A673 (cell line): Measurements from ENCODE around the gene SGPP1. TPM values are rescaled to one million over a fixed set of nuclear protein-coding genes. Genes with fewer than 3 reads are reported as not detected.

Experiments
- BruUV-seq: library from RNA; stranded (reverse); fragments of 400-500 nt; replicated peaks from 2 replicates; lab custom pipeline; 2021; lab: Mats Ljungman, UMichigan
- CTCF ChIA-PET: fragments of 300-600 bp; sonication (Branson Sonifier 250); formaldehyde crosslinking; loops from one replicate; lab custom pipeline; 2022; ENCODE audit warnings: antibody characterized with exemption; lab: Charles Lee
- POLR2A ChIA-PET: fragments of 300-600 bp; sonication (Branson Sonifier 250); formaldehyde crosslinking; loops from one replicate; lab custom pipeline; 2022; ENCODE audit warnings: antibody characterized with exemption; ENCODE audit not compliant: low non-redundant PET; lab: Charles Lee
- DNase-seq: peaks from one replicate; pipeline ENCODE4 v3.0.0-alpha.2; 2015; ENCODE audit warnings: low spot score
- H3K27ac ChIP-seq: fragments of 200-600 bp; sonication (generic); 2 replicates; pipeline ENCODE4 v1.5.1; 2016; ENCODE audit warnings: mixed run types, low read depth, mild to moderate bottlenecking, mixed read lengths, antibody characterized with exemption, low read length; ENCODE audit not compliant: poor library complexity, severe bottlenecking
- H3K27me3 ChIP-seq: fragments of 200-600 bp; sonication (generic); replicated peaks from 2 replicates; pipeline ENCODE4 v1.6.1; 2017; ENCODE audit warnings: mixed run types, low read depth, mild to moderate bottlenecking, mixed read lengths, antibody characterized with exemption, low read length; ENCODE audit not compliant: insufficient read depth, poor library complexity
- H3K36me3 ChIP-seq: fragments of 200-600 bp; sonication (generic); 2 replicates; pipeline ENCODE4 v1.6.1; 2016; ENCODE audit warnings: mixed run types, mild to moderate bottlenecking, mixed read lengths, antibody characterized with exemption, low read length; ENCODE audit not compliant: insufficient read depth, poor library complexity, severe bottlenecking
- H3K4me1 ChIP-seq: fragments of 200-600 bp; sonication (generic); 2 replicates; pipeline ENCODE4 v1.6.1; 2017; ENCODE audit warnings: mixed run types, mild to moderate bottlenecking, mixed read lengths, antibody characterized with exemption, low read length; ENCODE audit not compliant: insufficient read depth, poor library complexity, severe bottlenecking
- H3K4me3 ChIP-seq: fragments of 200-600 bp; sonication (generic); 2 replicates; pipeline ENCODE4 v1.5.1; 2016; ENCODE audit warnings: low read depth, mixed run types, mild to moderate bottlenecking, mixed read lengths, low read length; ENCODE audit not compliant: poor library complexity, severe bottlenecking
- H3K9me3 ChIP-seq: fragments of 200-600 bp; sonication (generic); 2 replicates; pipeline ENCODE4 v1.6.1; 2016; ENCODE audit warnings: mixed run types, low read depth, mild to moderate bottlenecking, mixed read lengths, antibody characterized with exemption, low read length; ENCODE audit not compliant: poor library complexity, severe bottlenecking
- CTCF ChIP-seq: fragments of 300-800, 200-600 bp; sonication (generic); conservative IDR thresholded peaks from 2 replicates; pipeline ENCODE4 v1.5.1; 2017; ENCODE audit warnings: low read depth, mild to moderate bottlenecking, antibody characterized with exemption, low read length, moderate library complexity, mixed read lengths
- EZH2 ChIP-seq: fragments of 200-600 bp; sonication (generic); IDR thresholded peaks from 2 replicates; pipeline ENCODE4 v1.6.1; 2017; ENCODE audit warnings: borderline replicate concordance, low read depth, mild to moderate bottlenecking, mixed read lengths, antibody characterized with exemption, low read length; ENCODE audit not compliant: poor library complexity, severe bottlenecking
- intact Hi-C: fragments of 100-400 bp; cut with micrococcal nuclease; formaldehyde crosslinking; loops from one replicate; pipeline ENCODE4 v1.10.0; 2022; ENCODE audit not compliant: unreplicated experiment
- total RNA-seq: library from RNA; stranded (reverse); gene quantifications from 2 replicates; pipeline ENCODE4 v1.2.3, GENCODE V29; 2021

Gene SGPP1
- total RNA-seq, 1 experiment from 2014 or later = 13.5 TPM

- Histone ChIP-seq H3K9me3 (no peaks in the 10 kb centered on the region), H3K27me3 (no peaks in the 10 kb centered on the region), H3K27ac (no peak overlapping the region), H3K4me3 (no peak overlapping the region), H3K36me3 (no peaks in the 10 kb centered on the region), H3K4me1 (no peaks in the 10 kb centered on the region)
- CTCF ChIA-PET = no interaction called here
- no peak for DNase-seq
- no TSS peak for BruUV-seq
- no peak for TF ChIP-seq CTCF
- POLR2A ChIA-PET = no interaction called here
- intact Hi-C loops = no loop called here
Observed at GRCh38 chr14:63745272-63745671, 17.4 kb upstream of the SGPP1 start.

GRCh38 chr14:63737582-63738006, 9.7 kb upstream of the SGPP1 start:
- Histone ChIP-seq H3K27me3 (no peaks in the 10 kb centered on the region), H3K27ac (no peak overlapping the region), H3K9me3 (no peaks in the 10 kb centered on the region), H3K4me1 (no peaks in the 10 kb centered on the region), H3K36me3 (no peaks in the 10 kb centered on the region), H3K4me3 (no peak overlapping the region)
- TF ChIP-seq CTCF (no peak), EZH2 (no peak)
- no TSS peak for BruUV-seq
- DNase-seq = no peak
- POLR2A ChIA-PET = no interaction called here
- CTCF ChIA-PET = no interaction called here
- intact Hi-C loops = no loop called here

DNA sequence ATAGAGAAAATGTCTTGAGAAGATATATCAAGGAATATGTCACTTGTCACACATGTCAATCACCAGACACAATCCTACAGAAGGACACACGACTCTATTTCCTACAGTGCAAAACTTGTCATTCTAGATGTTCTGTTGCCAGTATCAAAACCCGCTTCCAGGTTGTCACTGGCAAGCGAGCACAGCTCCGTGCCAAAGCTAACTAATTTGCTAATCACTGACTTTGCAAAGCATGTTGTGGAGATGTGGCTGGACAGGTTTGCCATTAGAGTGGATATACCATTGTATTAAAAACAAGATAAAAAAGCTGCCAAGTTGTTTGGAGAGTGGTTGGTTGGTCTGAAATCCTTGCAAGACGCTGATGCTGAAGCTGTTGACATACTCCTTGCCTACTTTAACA, 7.9 kb upstream of the SGPP1 start:
- no peak for DNase-seq
- TF ChIP-seq EZH2 (no peak), CTCF (no peak)
- H3K27ac ChIP-seq = no peak overlapping the region
- H3K4me3 ChIP-seq = no peak overlapping the region
- H3K27me3 ChIP-seq = no peaks in the 10 kb centered on the region
- intact Hi-C loops = no loop called here
- no peaks in the 10 kb centered on the region for H3K36me3 ChIP-seq
- CTCF ChIA-PET = no interaction called here
- BruUV-seq = no TSS peak
- no peaks in the 10 kb centered on the region for H3K9me3 ChIP-seq
- H3K4me1 ChIP-seq = no peaks in the 10 kb centered on the region
- POLR2A ChIA-PET = no interaction called here
